GM12801 (cell line): Measurements from ENCODE around the gene EMCN.

ENCODE experiments used
- TF ChIP-seq, protein P1 (sequence below): IDR thresholded peaks from one replicate; pipeline ENCODE4 v1.5.1; 2011; ENCODE audit warnings: control low read depth; ENCODE audit not compliant: insufficient read length; ENCODE audit errors: extremely low read depth

The EMCN gene

DNA sequence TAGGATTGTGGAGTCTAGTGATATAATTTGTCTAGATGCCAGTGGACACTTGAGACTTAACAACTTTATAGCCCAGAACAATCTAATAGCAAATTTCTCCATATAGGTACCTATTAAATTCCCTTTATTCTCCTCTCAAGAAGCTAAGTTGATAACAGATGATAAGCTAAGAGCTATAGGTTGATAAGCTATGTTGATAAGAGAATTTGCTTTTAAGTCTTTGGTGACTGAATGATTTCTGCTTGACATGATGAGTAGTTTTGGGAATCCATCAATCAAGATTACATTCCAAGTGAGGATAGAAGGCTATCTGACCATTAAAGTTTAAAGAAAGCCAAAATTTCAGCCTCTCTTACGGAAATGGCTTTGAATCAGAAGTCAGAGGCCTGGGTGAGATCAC, 131.6 kb downstream of the EMCN start:
- TF ChIP-seq, protein P1, sequence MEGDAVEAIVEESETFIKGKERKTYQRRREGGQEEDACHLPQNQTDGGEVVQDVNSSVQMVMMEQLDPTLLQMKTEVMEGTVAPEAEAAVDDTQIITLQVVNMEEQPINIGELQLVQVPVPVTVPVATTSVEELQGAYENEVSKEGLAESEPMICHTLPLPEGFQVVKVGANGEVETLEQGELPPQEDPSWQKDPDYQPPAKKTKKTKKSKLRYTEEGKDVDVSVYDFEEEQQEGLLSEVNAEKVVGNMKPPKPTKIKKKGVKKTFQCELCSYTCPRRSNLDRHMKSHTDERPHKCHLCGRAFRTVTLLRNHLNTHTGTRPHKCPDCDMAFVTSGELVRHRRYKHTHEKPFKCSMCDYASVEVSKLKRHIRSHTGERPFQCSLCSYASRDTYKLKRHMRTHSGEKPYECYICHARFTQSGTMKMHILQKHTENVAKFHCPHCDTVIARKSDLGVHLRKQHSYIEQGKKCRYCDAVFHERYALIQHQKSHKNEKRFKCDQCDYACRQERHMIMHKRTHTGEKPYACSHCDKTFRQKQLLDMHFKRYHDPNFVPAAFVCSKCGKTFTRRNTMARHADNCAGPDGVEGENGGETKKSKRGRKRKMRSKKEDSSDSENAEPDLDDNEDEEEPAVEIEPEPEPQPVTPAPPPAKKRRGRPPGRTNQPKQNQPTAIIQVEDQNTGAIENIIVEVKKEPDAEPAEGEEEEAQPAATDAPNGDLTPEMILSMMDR, result no peak

DNA sequence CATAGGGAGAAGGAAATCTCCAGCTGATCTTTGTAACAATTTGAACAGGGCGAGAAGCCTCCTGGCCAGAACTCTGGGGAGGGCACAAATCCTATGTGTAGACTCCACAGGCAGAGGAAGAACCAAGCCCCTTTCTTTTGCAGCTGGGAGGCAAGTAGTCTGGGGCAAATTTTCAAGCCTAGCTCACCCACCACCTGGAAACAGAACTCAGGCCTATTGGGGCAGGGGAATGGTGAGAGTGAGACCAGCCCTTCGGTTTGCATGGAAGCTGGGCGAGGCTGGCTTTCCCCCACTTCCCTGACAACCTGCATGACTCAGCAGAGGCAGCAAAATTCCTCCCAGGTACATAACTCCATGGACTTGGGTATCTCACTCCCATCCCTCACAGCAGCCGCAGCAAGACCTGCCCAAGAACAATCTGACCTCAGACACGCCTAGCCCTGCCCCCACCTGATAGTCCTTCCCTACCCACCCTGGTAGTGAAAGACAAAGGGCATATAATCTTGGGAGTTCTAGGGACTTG, 138.2 kb downstream of the EMCN start:
- TF ChIP-seq, protein P1, result no peak

DNA sequence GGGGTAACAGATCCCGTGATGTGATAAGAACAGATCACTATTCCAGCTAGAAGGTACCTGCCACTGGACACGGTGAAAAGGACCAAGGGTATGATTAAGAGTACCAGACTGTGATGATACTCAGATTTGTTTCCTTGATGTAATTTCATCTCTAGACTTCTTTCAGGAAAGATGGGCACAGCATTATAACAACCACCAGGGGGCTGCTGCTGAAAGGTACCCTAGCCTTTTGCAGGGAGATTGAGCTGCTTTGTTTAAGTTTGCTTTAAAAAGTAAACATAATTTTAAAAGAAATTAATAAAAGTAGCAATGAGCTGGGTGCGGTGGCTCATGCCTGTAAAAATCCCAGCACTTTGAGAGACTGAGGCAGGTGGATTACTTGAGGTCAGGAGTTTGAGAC, 145.4 kb downstream of the EMCN start:
- TF ChIP-seq, protein P1, result no peak

DNA sequence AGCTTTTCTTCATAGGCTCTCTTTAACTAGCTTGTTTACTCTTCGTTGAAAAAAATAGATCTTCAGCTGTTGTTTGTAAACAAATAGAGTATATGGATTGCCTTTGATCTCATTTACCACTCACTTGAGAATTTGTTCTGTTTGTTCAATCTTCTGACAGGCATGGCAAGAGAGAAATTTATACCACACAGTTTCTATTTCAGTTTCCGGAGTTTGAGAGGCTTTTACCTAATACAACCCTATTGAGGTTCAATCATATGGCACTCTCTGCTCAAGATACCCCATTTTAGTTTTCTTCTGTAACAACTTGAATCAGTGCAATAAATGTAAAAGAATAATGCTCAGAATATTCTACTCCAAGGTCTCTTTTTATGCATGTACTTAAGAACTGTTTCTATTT, 148.0 kb downstream of the EMCN start:
- TF ChIP-seq, protein P1, result no peak

DNA sequence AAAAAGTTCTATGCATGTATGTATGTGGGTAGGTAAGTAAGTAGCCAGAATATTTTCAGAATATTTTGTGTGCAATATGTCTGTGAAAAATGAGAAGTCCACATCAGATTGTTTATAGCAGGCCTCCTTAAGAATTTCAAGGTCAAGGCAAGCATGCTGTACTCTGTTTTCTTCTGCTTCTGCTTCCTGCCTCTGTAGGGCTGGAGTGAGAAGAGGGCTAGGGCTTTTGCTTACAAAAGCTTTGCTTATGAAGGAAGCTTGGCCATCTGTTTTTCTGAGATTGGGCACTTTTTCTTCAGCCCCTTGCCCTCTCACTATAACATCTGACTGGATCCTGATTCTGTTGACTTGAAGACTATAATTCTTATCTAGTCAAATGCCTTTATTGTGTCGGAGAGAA, 150.4 kb downstream of the EMCN start:
- TF ChIP-seq, protein P1, result no peak

DNA sequence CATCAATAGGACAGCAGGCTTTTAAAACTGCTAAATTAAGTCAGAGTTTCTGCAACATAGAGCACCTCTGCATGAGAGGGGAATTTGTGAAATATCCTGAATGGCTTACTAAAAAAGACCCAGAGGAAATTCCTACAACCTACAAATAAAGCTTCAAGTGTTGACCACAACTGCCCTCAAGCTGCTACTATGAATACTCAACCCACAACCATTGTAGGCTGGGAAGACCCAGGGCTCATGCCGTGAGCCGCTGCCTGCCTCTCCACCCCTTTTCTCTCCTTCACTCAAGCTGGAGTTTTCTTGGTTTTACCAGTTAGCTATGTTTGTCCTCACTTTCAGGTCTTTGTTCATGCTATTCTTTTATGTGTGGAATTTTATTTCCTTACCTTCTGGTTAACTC, 151.6 kb downstream of the EMCN start:
- TF ChIP-seq, protein P1, result no peak

DNA sequence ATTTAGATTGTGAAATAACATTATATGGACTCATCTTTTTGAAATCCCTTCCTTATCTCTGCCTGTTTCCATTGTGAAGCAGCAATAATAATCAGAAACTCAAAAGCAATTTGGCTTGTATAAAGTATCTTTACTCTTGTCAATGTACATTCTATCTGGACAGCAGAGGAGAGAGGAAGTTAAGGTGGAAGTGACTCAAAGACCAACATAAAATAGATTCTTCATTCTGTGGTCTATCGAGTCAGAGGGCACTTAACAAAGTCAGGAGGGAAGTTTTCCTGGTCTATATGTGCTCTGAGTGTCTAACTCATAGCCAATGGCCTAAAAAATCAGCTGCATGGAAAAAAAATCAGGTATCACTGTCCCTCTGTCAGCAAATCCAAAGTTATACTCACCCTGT, 155.5 kb downstream of the EMCN start:
- TF ChIP-seq, protein P1, result no peak

DNA sequence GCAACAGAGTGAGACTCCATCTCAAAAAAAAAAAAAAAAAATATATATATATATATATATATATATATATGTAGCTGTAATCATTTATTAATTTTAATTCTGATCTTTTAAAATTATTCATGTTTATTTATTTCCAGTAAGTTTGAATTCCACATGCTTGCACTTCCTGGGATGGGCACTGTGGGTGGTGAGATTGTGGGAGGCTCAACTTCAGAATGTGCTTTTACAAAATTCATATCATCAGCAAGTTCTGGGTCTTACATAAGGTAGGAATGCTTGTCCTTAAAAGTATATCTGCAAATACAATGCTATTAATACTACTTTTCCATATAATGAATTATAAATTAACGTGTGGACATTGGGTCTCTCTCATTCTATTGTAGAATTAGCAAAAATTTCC, 156.5 kb downstream of the EMCN start:
- TF ChIP-seq, protein P1, result no peak
